HEK293 (cell line): ENCODE measurements around the gene NAV1.

Experiments used
- HOXC10 ChIP-seq: sonication (generic); formaldehyde crosslinking; IDR thresholded peaks from 2 replicates; pipeline ENCODE4 v1.8.1; 2023; ENCODE audit warnings: mild to moderate bottlenecking, missing genetic modification reagents
- RBAK ChIP-seq: fragments of 450-650 bp; formaldehyde crosslinking; IDR thresholded peaks from 2 replicates; pipeline ENCODE4 v1.5.1; 2016; ENCODE audit warnings: missing biosample characterization, missing genetic modification characterization
- ZFP37 ChIP-seq: fragments of 450-650 bp; formaldehyde crosslinking; IDR thresholded peaks from 2 replicates; pipeline ENCODE4 v1.5.1; 2016; ENCODE audit warnings: missing biosample characterization, missing genetic modification characterization
- ZFP69B ChIP-seq: fragments of 450-650 bp; formaldehyde crosslinking; IDR thresholded peaks from 2 replicates; pipeline ENCODE4 v1.5.1; 2016; ENCODE audit warnings: missing biosample characterization, missing genetic modification characterization
- ZNF16 ChIP-seq: fragments of 450-650 bp; formaldehyde crosslinking; IDR thresholded peaks from 2 replicates; pipeline ENCODE4 v1.5.1; 2016; ENCODE audit warnings: low read depth, missing biosample characterization, missing genetic modification characterization
- ZNF274 ChIP-seq, 2 experiments: fragments of 200-500 bp in 1 of 2; fragments of 450-650 bp in 1 of 2; sonication (Bioruptor generic) in 1 of 2; formaldehyde crosslinking in 1 of 2; IDR thresholded peaks; 2 replicates each; pipeline versions ENCODE4 v1.5.1 to v1.6.1; 2014 to 2016; ENCODE audit warnings: borderline replicate concordance in 1 of 2, inconsistent platforms in 1 of 2, low read length in 1 of 2, missing biosample characterization in 1 of 2, missing genetic modification characterization in 1 of 2
- ZNF433 ChIP-seq: fragments of 450-650 bp; formaldehyde crosslinking; IDR thresholded peaks from 2 replicates; pipeline ENCODE4 v1.5.1; 2016; ENCODE audit warnings: missing biosample characterization, missing genetic modification characterization, low read depth
- ZNF624 ChIP-seq: fragments of 450-650 bp; formaldehyde crosslinking; IDR thresholded peaks from 2 replicates; pipeline ENCODE4 v1.5.1; 2017; ENCODE audit warnings: missing biosample characterization, missing genetic modification characterization
- ZNF747 ChIP-seq: fragments of 450-650 bp; formaldehyde crosslinking; IDR thresholded peaks from 2 replicates; pipeline ENCODE4 v1.5.1; 2016; ENCODE audit warnings: missing biosample characterization, missing genetic modification characterization

DNA sequence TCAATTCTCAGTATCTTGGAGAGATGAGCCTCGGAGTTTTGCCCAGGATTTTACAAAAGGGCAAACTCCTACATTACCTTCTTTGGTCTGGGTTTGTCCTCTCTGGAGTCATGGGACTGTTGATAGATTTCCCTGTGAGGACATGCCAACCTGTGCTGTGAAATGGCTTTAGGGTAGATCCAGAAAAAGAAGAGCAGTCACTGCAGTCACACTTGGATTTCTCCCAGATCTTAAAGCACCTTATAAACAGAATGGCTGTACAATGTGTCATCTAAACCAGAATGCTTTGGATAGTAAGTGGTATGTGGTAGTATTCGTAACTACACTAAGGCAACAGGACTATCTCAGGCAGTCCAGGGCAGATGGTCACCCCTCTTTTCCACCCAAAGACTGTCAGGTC is 30.1 kb upstream of the NAV1 start:
- no peak for TF ChIP-seq ZNF624 (tag by site-specific recombination)
- no peak for TF ChIP-seq ZFP69B (tag by site-specific recombination)
- no peak for TF ChIP-seq ZFP37 (tag by site-specific recombination)
- TF ChIP-seq RBAK (tag by site-specific recombination) = no peak
- no peak for TF ChIP-seq HOXC10
- no peak for TF ChIP-seq ZNF16
- no peak for TF ChIP-seq ZNF274 (IDR thresholded peaks at IDR 0.05; ENCODE audit: low read length)
- no peak for TF ChIP-seq ZNF274 (tag by site-specific recombination; IDR thresholded peaks at IDR 0.05; ENCODE audit: borderline replicate concordance)
- no peak for TF ChIP-seq ZNF747 (tag by site-specific recombination)
- no peak for TF ChIP-seq ZNF433 (tag by site-specific recombination)
